ENCODE data around the gene KAT6B.

DNA sequence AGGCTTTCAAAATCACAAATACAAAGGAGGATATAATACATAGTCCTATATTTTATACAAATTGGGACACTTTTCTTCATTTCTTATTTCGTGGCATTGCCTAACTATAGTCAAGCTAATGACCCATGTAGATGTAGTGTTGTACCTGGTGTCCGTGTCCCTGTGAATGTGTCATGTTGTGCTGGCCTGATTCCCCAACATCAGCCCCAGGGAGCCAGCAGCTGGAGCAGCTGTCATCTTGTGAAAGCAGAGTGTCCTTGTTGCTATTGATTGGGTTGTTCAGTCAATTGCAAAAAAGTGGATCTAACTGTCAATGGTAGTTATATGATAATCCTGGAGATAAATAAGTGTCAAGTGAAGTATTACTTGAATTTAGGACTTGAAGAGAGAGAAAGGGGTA is 86.3 kb downstream of the KAT6B start:
- TF ChIP-seq CTCF (IDR thresholded peaks at IDR 0.05) (no peak), EZH2phosphoT487 (IDR thresholded peaks at IDR 0.05) (no peak)

Data from neural progenitor cell (in vitro differentiated cells).